Measurements from ENCODE around the gene LY9.

Gene LY9

DNA sequence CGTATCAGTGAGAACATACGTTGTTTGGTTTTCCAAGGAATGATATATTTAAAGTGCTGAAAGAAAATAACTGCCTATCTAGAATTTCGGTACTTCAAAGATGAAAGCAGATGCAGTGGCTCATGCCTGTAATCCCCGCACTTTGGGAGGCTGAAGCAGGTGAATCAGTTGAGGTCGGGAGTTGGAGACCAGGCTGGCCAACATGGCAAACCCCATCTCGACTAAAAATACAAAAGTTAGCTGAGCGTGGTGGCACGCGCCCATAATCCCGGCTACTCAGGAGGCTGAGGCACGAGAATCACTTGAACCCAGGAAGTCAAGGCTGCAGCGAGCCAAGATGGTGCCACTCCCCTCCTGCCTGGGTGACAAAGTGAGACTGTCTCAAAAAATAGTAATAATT lies 50.3 kb downstream of the LY9 start:
- H3K4me3 ChIP-seq (ENCODE audit: low read depth, low read length): no peak overlapping the region
- no peak for DNase-seq (ENCODE audit: low read depth)
- no peak for TF ChIP-seq MYC (IDR thresholded peaks at IDR 0.05; ENCODE audit: low read depth, low read length)
- TF ChIP-seq, protein P1, sequence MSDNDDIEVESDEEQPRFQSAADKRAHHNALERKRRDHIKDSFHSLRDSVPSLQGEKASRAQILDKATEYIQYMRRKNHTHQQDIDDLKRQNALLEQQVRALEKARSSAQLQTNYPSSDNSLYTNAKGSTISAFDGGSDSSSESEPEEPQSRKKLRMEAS (IDR thresholded peaks at IDR 0.05; ENCODE audit: low read depth, low read length): no peak
- TF ChIP-seq POLR2A (IDR thresholded peaks at IDR 0.05; ENCODE audit: extremely low read depth, insufficient read length): no peak
- TF ChIP-seq, protein P2, sequence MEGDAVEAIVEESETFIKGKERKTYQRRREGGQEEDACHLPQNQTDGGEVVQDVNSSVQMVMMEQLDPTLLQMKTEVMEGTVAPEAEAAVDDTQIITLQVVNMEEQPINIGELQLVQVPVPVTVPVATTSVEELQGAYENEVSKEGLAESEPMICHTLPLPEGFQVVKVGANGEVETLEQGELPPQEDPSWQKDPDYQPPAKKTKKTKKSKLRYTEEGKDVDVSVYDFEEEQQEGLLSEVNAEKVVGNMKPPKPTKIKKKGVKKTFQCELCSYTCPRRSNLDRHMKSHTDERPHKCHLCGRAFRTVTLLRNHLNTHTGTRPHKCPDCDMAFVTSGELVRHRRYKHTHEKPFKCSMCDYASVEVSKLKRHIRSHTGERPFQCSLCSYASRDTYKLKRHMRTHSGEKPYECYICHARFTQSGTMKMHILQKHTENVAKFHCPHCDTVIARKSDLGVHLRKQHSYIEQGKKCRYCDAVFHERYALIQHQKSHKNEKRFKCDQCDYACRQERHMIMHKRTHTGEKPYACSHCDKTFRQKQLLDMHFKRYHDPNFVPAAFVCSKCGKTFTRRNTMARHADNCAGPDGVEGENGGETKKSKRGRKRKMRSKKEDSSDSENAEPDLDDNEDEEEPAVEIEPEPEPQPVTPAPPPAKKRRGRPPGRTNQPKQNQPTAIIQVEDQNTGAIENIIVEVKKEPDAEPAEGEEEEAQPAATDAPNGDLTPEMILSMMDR (IDR thresholded peaks at IDR 0.05; ENCODE audit: low read depth, low read length): no peak

DNA sequence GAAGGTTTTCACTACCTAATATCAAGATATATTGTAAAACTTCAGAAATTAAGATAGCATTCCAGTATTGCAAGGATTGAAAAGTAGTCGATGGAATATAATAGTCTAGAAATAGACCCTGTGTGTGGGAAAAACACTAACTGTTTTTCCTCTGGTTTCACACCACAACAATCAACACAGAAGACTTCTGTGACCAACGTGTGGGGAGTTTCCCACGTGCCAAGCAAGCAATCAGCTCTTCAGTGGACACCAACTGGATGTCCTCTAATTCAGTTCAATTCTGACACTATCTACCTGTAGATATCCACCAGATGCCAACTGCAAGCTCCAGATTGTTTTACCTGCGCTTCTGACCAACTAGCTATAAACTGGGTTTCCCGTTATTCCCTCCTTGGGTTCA lies 54.6 kb downstream of the LY9 start:
- no peak overlapping the region for H3K4me3 ChIP-seq (ENCODE audit: low read depth, low read length)

DNA sequence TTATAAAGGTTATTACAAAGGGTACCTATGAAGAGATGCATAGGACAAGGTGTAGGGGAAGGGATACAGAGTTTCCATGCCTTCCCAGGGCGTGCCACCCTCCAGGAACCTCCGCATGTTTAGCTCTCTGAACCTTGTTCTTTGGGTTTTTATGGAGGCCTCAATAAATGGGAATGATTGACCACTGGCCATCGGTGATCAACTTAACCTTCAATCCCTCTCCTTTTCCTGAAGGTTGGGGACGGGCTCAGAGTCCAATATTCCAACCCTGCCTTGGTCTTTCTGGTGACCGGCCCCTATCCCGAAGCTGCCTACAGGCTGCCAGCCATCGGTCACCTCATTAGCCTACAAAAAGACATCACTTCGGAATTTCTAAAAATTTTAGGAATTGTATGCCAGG lies 55.0 kb downstream of the LY9 start:
- no peak for DNase-seq (ENCODE audit: low read depth)
- TF ChIP-seq, protein P2 (IDR thresholded peaks at IDR 0.05; ENCODE audit: low read depth, low read length): no peak
- TF ChIP-seq MYC (IDR thresholded peaks at IDR 0.05; ENCODE audit: low read depth, low read length): no peak
- no peak for TF ChIP-seq POLR2A (IDR thresholded peaks at IDR 0.05; ENCODE audit: extremely low read depth, insufficient read length)
- TF ChIP-seq, protein P1 (IDR thresholded peaks at IDR 0.05; ENCODE audit: low read depth, low read length): no peak
- H3K4me3 ChIP-seq (ENCODE audit: low read depth, low read length): no peak overlapping the region

More for the DNA sequence above, 54.6 kb downstream of the LY9 start:
- DNase-seq (ENCODE audit: low read depth): no peak
- TF ChIP-seq, protein P2 (IDR thresholded peaks at IDR 0.05; ENCODE audit: low read depth, low read length): no peak
- TF ChIP-seq, protein P1 (IDR thresholded peaks at IDR 0.05; ENCODE audit: low read depth, low read length): no peak
- no peak for TF ChIP-seq POLR2A (IDR thresholded peaks at IDR 0.05; ENCODE audit: extremely low read depth, insufficient read length)
- no peak for TF ChIP-seq MYC (IDR thresholded peaks at IDR 0.05; ENCODE audit: low read depth, low read length)

DNA sequence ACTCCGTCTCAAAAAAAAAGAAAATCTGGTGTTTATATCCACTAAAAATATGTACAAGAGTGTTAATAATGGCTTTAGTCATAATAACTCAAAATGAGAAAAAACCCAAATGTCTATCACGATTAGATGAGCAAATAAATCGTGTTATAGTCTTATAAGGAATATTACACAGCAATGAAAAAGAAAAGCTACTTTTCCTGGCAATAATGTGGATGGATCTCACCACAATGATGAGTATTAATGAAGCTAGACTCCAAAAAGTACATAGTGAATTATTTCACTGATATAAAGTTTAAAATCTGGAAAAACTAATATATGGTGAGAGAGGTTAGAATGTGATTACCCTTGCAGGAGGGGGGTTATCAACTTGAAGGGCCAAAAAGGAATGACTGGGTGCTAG lies 57.0 kb downstream of the LY9 start:
- TF ChIP-seq, protein P1 (IDR thresholded peaks at IDR 0.05; ENCODE audit: low read depth, low read length): no peak
- H3K4me3 ChIP-seq (ENCODE audit: low read depth, low read length): no peak overlapping the region
- no peak for DNase-seq (ENCODE audit: low read depth)

DNA sequence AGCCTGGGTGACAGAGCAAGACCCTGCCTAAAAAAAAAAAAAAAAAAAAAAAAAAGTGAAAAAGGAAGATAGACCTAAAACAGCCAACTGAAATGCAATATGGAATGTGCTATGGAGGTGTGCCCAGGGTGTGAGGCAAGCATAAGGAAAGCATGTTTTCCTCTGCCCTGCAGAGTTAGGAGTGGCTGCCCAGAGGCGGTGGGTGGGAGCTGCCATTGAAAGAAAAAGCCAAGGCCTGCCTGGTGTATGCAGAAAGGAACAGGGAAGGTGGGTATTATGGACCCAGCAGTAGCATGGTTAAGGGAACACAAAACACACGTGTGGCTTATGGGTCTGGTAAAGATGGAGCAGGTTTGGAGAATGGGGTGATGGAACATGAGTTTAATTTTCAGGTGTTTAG lies 57.8 kb downstream of the LY9 start:
- TF ChIP-seq MYC (IDR thresholded peaks at IDR 0.05; ENCODE audit: low read depth, low read length) (no peak), POLR2A (IDR thresholded peaks at IDR 0.05; ENCODE audit: extremely low read depth, insufficient read length) (no peak)
- TF ChIP-seq, protein P2 (IDR thresholded peaks at IDR 0.05; ENCODE audit: low read depth, low read length): no peak
- TF ChIP-seq, protein P1 (IDR thresholded peaks at IDR 0.05; ENCODE audit: low read depth, low read length): no peak
- DNase-seq (ENCODE audit: low read depth): no peak
- H3K4me3 ChIP-seq (ENCODE audit: low read depth, low read length): no peak overlapping the region

DNA sequence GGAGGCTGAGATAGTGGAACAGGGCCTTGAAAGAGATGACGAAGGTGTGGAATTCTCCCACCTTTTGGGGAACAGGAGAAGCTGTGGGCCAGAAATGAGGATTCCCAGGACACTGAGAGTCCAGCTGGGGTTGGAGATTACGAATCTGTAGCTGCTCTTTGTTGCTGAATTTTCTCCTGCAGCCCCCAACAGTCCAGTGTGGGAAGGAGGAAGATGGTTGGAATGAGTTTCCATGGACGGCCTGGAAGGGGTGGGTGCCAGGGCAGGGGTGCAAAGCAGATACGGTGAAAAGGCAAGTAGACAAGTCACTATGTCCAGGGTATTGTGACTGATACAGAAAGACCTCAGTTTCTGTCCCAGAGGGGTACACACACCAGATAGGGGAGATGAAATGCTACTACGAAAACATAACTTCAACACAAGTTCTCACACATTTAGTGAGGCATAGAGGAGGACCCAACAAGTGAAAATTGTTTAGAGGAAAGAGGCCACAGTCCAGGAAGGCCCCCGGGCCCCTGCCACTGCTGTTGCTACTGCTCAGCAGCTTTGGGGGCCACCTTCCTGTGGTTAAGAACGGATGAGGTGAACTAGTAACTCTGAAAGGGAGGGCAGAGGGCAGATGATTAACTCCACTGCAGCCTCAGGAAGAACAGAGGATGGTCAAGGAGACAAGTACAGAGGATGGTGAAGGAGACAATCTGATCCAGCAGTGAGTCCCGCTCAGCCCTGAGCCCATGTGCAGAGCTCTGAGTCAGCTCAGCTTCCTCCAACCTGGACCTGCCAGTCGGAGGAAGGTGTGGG lies 59.4 kb downstream of the LY9 start:
- TF ChIP-seq, protein P1 (IDR thresholded peaks at IDR 0.05; ENCODE audit: low read depth, low read length): no peak
- TF ChIP-seq MYC (IDR thresholded peaks at IDR 0.05; ENCODE audit: low read depth, low read length) (no peak), POLR2A (IDR thresholded peaks at IDR 0.05; ENCODE audit: extremely low read depth, insufficient read length) (no peak)
- TF ChIP-seq, protein P2 (IDR thresholded peaks at IDR 0.05; ENCODE audit: low read depth, low read length): no peak

More for the DNA sequence above, 59.4 kb downstream of the LY9 start:
- H3K4me3 ChIP-seq (ENCODE audit: low read depth, low read length): no peak overlapping the region
- peak; percentile 64 for DNase-seq (ENCODE audit: low read depth)

Data from NB4 (cell line).